Smooth muscle cell (in vitro differentiated cells): ENCODE results near the gene PCDHGA3. TPM values are rescaled to one million over a fixed set of nuclear protein-coding genes. Genes with fewer than 3 reads are reported as not detected.
A peak's percentile ranks its signal among the peaks of the same experiment; 100 is the strongest.

Experiments used
- DNase-seq: peaks from one replicate; lab custom pipeline; 2025; ENCODE audit not compliant: unreplicated experiment; lab: John Stamatoyannopoulos, UW
- H2AFZ ChIP-seq: fragments of 200-600 bp; sonication (generic); 2 replicates; pipeline ENCODE4 v1.6.0; 2016; ENCODE audit warnings: antibody characterized with exemption, low read depth, mild to moderate bottlenecking
- H3F3A ChIP-seq: fragments of 200-600 bp; sonication (generic); 2 replicates; pipeline ENCODE4 v1.6.0; 2017; ENCODE audit warnings: antibody characterized with exemption, low read depth
- H3K27ac ChIP-seq: fragments of 200-600 bp; sonication (generic); 2 replicates; pipeline ENCODE4 v1.5.1; 2016; ENCODE audit warnings: low read depth, mild to moderate bottlenecking
- H3K27me3 ChIP-seq: fragments of 200-600 bp; sonication (generic); 2 replicates; pipeline ENCODE4 v1.6.1; 2016; ENCODE audit warnings: low read depth, mild to moderate bottlenecking
- H3K36me3 ChIP-seq: fragments of 200-600 bp; sonication (generic); 2 replicates; pipeline ENCODE4 v1.5.1; 2016; ENCODE audit warnings: low read depth
- H3K4me1 ChIP-seq: fragments of 200-600 bp; sonication (generic); 2 replicates; pipeline ENCODE4 v1.5.1; 2016; ENCODE audit warnings: low read depth
- H3K4me2 ChIP-seq: fragments of 200-600 bp; sonication (generic); 2 replicates; pipeline ENCODE4 v1.6.0; 2016; ENCODE audit warnings: mild to moderate bottlenecking
- H3K4me3 ChIP-seq: fragments of 200-600 bp; sonication (generic); 2 replicates; pipeline ENCODE4 v1.5.1; 2016; ENCODE audit warnings: mild to moderate bottlenecking
- H3K79me2 ChIP-seq: fragments of 200-600 bp; sonication (generic); 2 replicates; pipeline ENCODE4 v1.6.0; 2016; ENCODE audit warnings: low read depth, mild to moderate bottlenecking
- H3K9ac ChIP-seq: fragments of 200-600 bp; sonication (generic); 2 replicates; pipeline ENCODE4 v1.6.0; 2016; ENCODE audit warnings: low read depth
- H3K9me3 ChIP-seq: fragments of 200-600 bp; sonication (generic); replicated peaks from 2 replicates; pipeline ENCODE4 v1.5.1; 2016; ENCODE audit warnings: low read depth
- H4K20me1 ChIP-seq: fragments of 200-600 bp; sonication (generic); 2 replicates; pipeline ENCODE4 v1.6.0; 2016; ENCODE audit warnings: low read depth
- CTCF ChIP-seq: fragments of 200-600 bp; sonication (generic); IDR thresholded peaks from 2 replicates; pipeline ENCODE4 v1.5.1; 2017; ENCODE audit warnings: borderline replicate concordance, mild to moderate bottlenecking, antibody characterized with exemption; ENCODE audit not compliant: insufficient read depth, poor library complexity, severe bottlenecking
- WGBS: methylation state at CpG from one replicate; pipeline ENCODE4 v1.1.7; 2016; ENCODE audit warnings: low lambda C conversion rate; 5-methylcytosine and 5-hydroxymethylcytosine counted together
- polyA plus RNA-seq: library from polyadenylated mRNA; unstranded; fragments of >200 nt; fragmentation: Nextera tagmentation; extraction: Ambion mirVana; gene quantifications from 2 replicates; pipeline ENCODE4 v1.2.1, GENCODE V29; 2016
- total RNA-seq: library from RNA; depleted of rRNA; stranded (reverse); fragments of >200 nt; gene quantifications from 2 replicates; pipeline ENCODE4 v1.2.3, GENCODE V29; 2014

PCDHGA3 gene
- total and polyA plus RNA-seq, 2 experiments from 2014 or later, result not detected

- H3K4me1 ChIP-seq, result no peaks in the 10 kb centered on the region
- WGBS, result 1% methylated on average over 67 of the region's 67 CpGs
- H3K9me3 ChIP-seq, result peaks cover 41% of the 10 kb centered on the region
- H3K4me3 ChIP-seq, result peak within 1 kb of the TSS; percentile 85
- H2AFZ ChIP-seq, result peak within 1 kb of the TSS; percentile 98
- peak within 1 kb of the TSS; percentile 97 for H3K27ac ChIP-seq
- peak; percentile 86 for TF ChIP-seq CTCF
- no peaks in the 10 kb centered on the region for H4K20me1 ChIP-seq
- peaks cover 37% of the 10 kb centered on the region for H3K79me2 ChIP-seq
- H3K36me3 ChIP-seq, result peaks cover 45% of the 10 kb centered on the region
- DNase-seq, result peak; percentile 60
- peak within 1 kb of the TSS; percentile 98 for H3K9ac ChIP-seq
- H3K27me3 ChIP-seq, result no peaks in the 10 kb centered on the region
- peak within 1 kb of the TSS; percentile 87 for H3K4me2 ChIP-seq
- H3F3A ChIP-seq, result peaks cover 13% of the 10 kb centered on the region
Observed at GRCh38 chr5:141320225-141321169, 23.1 kb upstream of the PCDHGA3 start, which contains the start of gene TAF7. Gene TAF7 (minus strand): TSS chr5:141320784. CDS start chr5:141320044, 740 bp downstream.

- Histone ChIP-seq H3K4me1 (no peaks in the 10 kb centered on the region), H3K27ac (no peak overlapping the region), H3K27me3 (no peaks in the 10 kb centered on the region), H4K20me1 (no peaks in the 10 kb centered on the region), H3K9ac (no peak overlapping the region), H3K9me3 (peaks cover 28% of the 10 kb centered on the region), H3K4me2 (no peak overlapping the region), H3K4me3 (no peak overlapping the region), H3F3A (peaks cover 13% of the 10 kb centered on the region), H3K36me3 (peaks cover 27% of the 10 kb centered on the region), H3K79me2 (peaks cover 26% of the 10 kb centered on the region), H2AFZ (no peak overlapping the region)
- 99% methylated on average over 3 of the region's 3 CpGs for WGBS
- no peak for TF ChIP-seq CTCF
- no peak for DNase-seq
Observed at GRCh38 chr5:141322261-141322660, 21.4 kb upstream of the PCDHGA3 start.

GRCh38 chr5:141326088-141326854 lies 17.4 kb upstream of the PCDHGA3 start:
- no peaks in the 10 kb centered on the region for H3F3A ChIP-seq
- DNase-seq, result no peak
- H2AFZ ChIP-seq, result no peak overlapping the region
- no peaks in the 10 kb centered on the region for H3K79me2 ChIP-seq
- TF ChIP-seq CTCF, result peak; percentile 18
- peak overlapping the region; percentile 19 for H3K4me2 ChIP-seq
- no peaks in the 10 kb centered on the region for H3K27me3 ChIP-seq
- no peaks in the 10 kb centered on the region for H3K4me1 ChIP-seq
- H3K4me3 ChIP-seq, result peak overlapping the region; percentile 32
- H3K27ac ChIP-seq, result no peak overlapping the region
- H3K9ac ChIP-seq, result no peak overlapping the region
- no peaks in the 10 kb centered on the region for H4K20me1 ChIP-seq
- H3K36me3 ChIP-seq, result no peaks in the 10 kb centered on the region
- WGBS, result 47% methylated on average over 27 of the region's 27 CpGs
- peaks cover 11% of the 10 kb centered on the region for H3K9me3 ChIP-seq
